C1 segment of cervical spinal cord (tissue), 14 donors: Measurements from ENCODE around the gene LHX4.

ENCODE experiments used
- DNase-seq, 14 donors: peaks; one replicate each; lab custom pipeline; 2025; lab: John Stamatoyannopoulos, UW

The LHX4 gene

GRCh38 chr1:180243517-180244221 lies 13.6 kb downstream of the LHX4 start:
- no peak for DNase-seq

GRCh38 chr1:180244840-180245239 lies 14.8 kb downstream of the LHX4 start:
- no peak for DNase-seq

- DNase-seq, result no peak
Measured at GRCh38 chr1:180246579-180246978, 16.5 kb downstream of the LHX4 start.

- DNase-seq, result no peak
Measured at GRCh38 chr1:180247061-180247460, 17.0 kb downstream of the LHX4 start.

GRCh38 chr1:180247580-180247979 lies 17.5 kb downstream of the LHX4 start:
- no peak for DNase-seq

- no peak for DNase-seq
Measured at GRCh38 chr1:180248176-180248575, 18.1 kb downstream of the LHX4 start.

GRCh38 chr1:180248731-180249681 lies 18.9 kb downstream of the LHX4 start:
- DNase-seq, result no peak

GRCh38 chr1:180249725-180250498 lies 19.8 kb downstream of the LHX4 start:
- DNase-seq, result no peak

- DNase-seq, result no peak
Measured at GRCh38 chr1:180250499-180250770, 20.4 kb downstream of the LHX4 start.

GRCh38 chr1:180250883-180251509 lies 20.9 kb downstream of the LHX4 start:
- no peak for DNase-seq

GRCh38 chr1:180251526-180252305 lies 21.7 kb downstream of the LHX4 start:
- no peak for DNase-seq

GRCh38 chr1:180252638-180253536 lies 22.8 kb downstream of the LHX4 start:
- peak in 2 of 14 donors; percentile 11 to 16 for DNase-seq

GRCh38 chr1:180253585-180254495 lies 23.8 kb downstream of the LHX4 start:
- no peak for DNase-seq

GRCh38 chr1:180254496-180254819 lies 24.4 kb downstream of the LHX4 start:
- no peak for DNase-seq

- no peak for DNase-seq
Measured at GRCh38 chr1:180254854-180255253, 24.8 kb downstream of the LHX4 start.

- DNase-seq, result no peak
Measured at GRCh38 chr1:180255536-180256340, 25.7 kb downstream of the LHX4 start.

- no peak for DNase-seq
Measured at GRCh38 chr1:180256341-180257027, 26.4 kb downstream of the LHX4 start.

GRCh38 chr1:180257028-180257386 lies 26.9 kb downstream of the LHX4 start:
- DNase-seq, result no peak
